H9 (cell line): ENCODE measurements around the gene NOP9. TPM values are rescaled to one million over a fixed set of nuclear protein-coding genes. Genes with fewer than 3 reads are reported as not detected.

Experiments used
- DNase-seq: peaks from one replicate; pipeline ENCODE4 v3.0.0-alpha.2; 2017
- H2AFZ ChIP-seq: one replicate; pipeline ENCODE4 v1.6.1; 2013; ENCODE audit warnings: mild to moderate bottlenecking, low read length, control low read depth, moderate library complexity
- H2AK5ac ChIP-seq: 2 replicates; pipeline ENCODE4 v1.6.1; 2013; ENCODE audit warnings: low read length, control low read depth, mixed read lengths; ENCODE audit not compliant: insufficient read length
- H2BK120ac ChIP-seq: one replicate; pipeline ENCODE4 v1.6.1; 2013; ENCODE audit warnings: low read depth, mild to moderate bottlenecking, low read length, control low read depth, inconsistent platforms; ENCODE audit not compliant: poor library complexity, severe bottlenecking
- H2BK12ac ChIP-seq: 2 replicates; pipeline ENCODE4 v1.6.1; 2013; ENCODE audit warnings: low read length, control low read depth, mixed read lengths, low read depth; ENCODE audit not compliant: insufficient read length
- H2BK15ac ChIP-seq: 2 replicates; pipeline ENCODE4 v1.6.1; 2013; ENCODE audit warnings: low read depth, low read length, control low read depth
- H2BK20ac ChIP-seq: one replicate; pipeline ENCODE4 v1.6.1; 2013; ENCODE audit warnings: low read depth, mild to moderate bottlenecking, low read length, control low read depth, inconsistent platforms; ENCODE audit not compliant: poor library complexity, severe bottlenecking
- H2BK5ac ChIP-seq: 2 replicates; pipeline ENCODE4 v1.6.1; 2013; ENCODE audit warnings: low read length, control low read depth, mixed read lengths; ENCODE audit not compliant: insufficient read length
- H3K14ac ChIP-seq: 2 replicates; pipeline ENCODE4 v1.6.1; 2013; ENCODE audit warnings: low read length, control low read depth; ENCODE audit not compliant: insufficient read depth
- H3K18ac ChIP-seq: 2 replicates; pipeline ENCODE4 v1.6.1; 2013; ENCODE audit warnings: low read depth, mild to moderate bottlenecking, mixed read lengths, low read length, control low read depth; ENCODE audit not compliant: insufficient read length
- H3K23ac ChIP-seq: 2 replicates; pipeline ENCODE4 v1.6.1; 2013; ENCODE audit warnings: low read length, control low read depth, mixed read lengths, low read depth; ENCODE audit not compliant: insufficient read length
- H3K23me2 ChIP-seq: 2 replicates; pipeline ENCODE4 v1.6.1; 2013; ENCODE audit warnings: low read depth, mild to moderate bottlenecking, mixed read lengths, low read length, control low read depth; ENCODE audit not compliant: insufficient read length, poor library complexity, severe bottlenecking
- H3K27ac ChIP-seq: 2 replicates; pipeline ENCODE4 v1.5.1; 2013; ENCODE audit warnings: low read length, control low read depth, mixed read lengths, low read depth; ENCODE audit not compliant: insufficient read length
- H3K27me3 ChIP-seq: 2 replicates; pipeline ENCODE4 v1.6.1; 2013; ENCODE audit warnings: low read length, control low read depth, inconsistent platforms; ENCODE audit not compliant: insufficient read depth
- H3K4ac ChIP-seq: 2 replicates; pipeline ENCODE4 v1.6.1; 2013; ENCODE audit warnings: low read depth, mild to moderate bottlenecking, control low read depth, inconsistent platforms, low read length, moderate library complexity
- H3K4me1 ChIP-seq: 2 replicates; pipeline ENCODE4 v1.6.1; 2013; ENCODE audit warnings: low read length, control low read depth, inconsistent platforms; ENCODE audit not compliant: insufficient read depth
- H3K4me2 ChIP-seq: 2 replicates; pipeline ENCODE4 v1.6.1; 2013; ENCODE audit warnings: low read length, control low read depth, mixed read lengths; ENCODE audit not compliant: insufficient read length, insufficient read depth
- H3K56ac ChIP-seq: 2 replicates; pipeline ENCODE4 v1.6.1; 2013; ENCODE audit warnings: low read depth, mild to moderate bottlenecking, mixed read lengths, low read length, control low read depth; ENCODE audit not compliant: insufficient read length
- H3K79me1 ChIP-seq: 2 replicates; pipeline ENCODE4 v1.6.1; 2013; ENCODE audit warnings: low read depth, mild to moderate bottlenecking, moderate library complexity, low read length, control low read depth, inconsistent platforms; ENCODE audit not compliant: insufficient read depth, poor library complexity, severe bottlenecking
- H3K79me2 ChIP-seq: 2 replicates; pipeline ENCODE4 v1.6.1; 2013; ENCODE audit warnings: low read length, control low read depth, inconsistent platforms; ENCODE audit not compliant: insufficient read depth
- H3K9ac ChIP-seq: 2 replicates; pipeline ENCODE4 v1.6.1; 2013; ENCODE audit warnings: low read length, control low read depth, mixed read lengths; ENCODE audit not compliant: insufficient read length; ENCODE audit errors: extremely low read depth
- H3K9me3 ChIP-seq: one replicate; pipeline ENCODE4 v1.6.1; 2013; ENCODE audit warnings: low read depth, low read length, inconsistent platforms; ENCODE audit not compliant: control insufficient read depth
- H3T11ph ChIP-seq: one replicate; pipeline ENCODE4 v1.6.1; 2013; ENCODE audit warnings: mild to moderate bottlenecking, low read length, control low read depth, inconsistent platforms
- H4K20me1 ChIP-seq: one replicate; pipeline ENCODE4 v1.6.1; 2013; ENCODE audit not compliant: control insufficient read depth, insufficient read length, insufficient read depth
- H4K5ac ChIP-seq: 2 replicates; pipeline ENCODE4 v1.6.1; 2013; ENCODE audit warnings: low read depth, mild to moderate bottlenecking, mixed read lengths, low read length, control low read depth; ENCODE audit not compliant: insufficient read length
- H4K8ac ChIP-seq: replicated peaks from 2 replicates; pipeline ENCODE4 v1.6.1; 2013; ENCODE audit warnings: low read length, control low read depth, mixed read lengths, low read depth; ENCODE audit not compliant: insufficient read length
- H4K91ac ChIP-seq: 2 replicates; pipeline ENCODE4 v1.6.1; 2013; ENCODE audit warnings: low read depth, mild to moderate bottlenecking, moderate library complexity, mixed read lengths, low read length, control low read depth; ENCODE audit not compliant: insufficient read length
- H3K27ac Mint-ChIP-seq, 3 experiments: 2 replicates in 2 of 3; 3 replicates in 1 of 3; pipeline ENCODE4 v1.8.0; 2020 to 2021; ENCODE audit warnings: mixed read lengths in 3 of 3, mild to moderate bottlenecking in 1 of 3, moderate library complexity in 1 of 3
- H3K27me3 Mint-ChIP-seq: 2 replicates; pipeline ENCODE4 v1.8.0; 2021; ENCODE audit warnings: low read depth, mild to moderate bottlenecking, moderate library complexity, mixed read lengths
- H3K36me3 Mint-ChIP-seq, 3 experiments: 2 replicates in 2 of 3; 3 replicates in 1 of 3; pipeline ENCODE4 v1.8.0; 2020 to 2021; ENCODE audit warnings: low read depth in 3 of 3, mixed read lengths in 3 of 3; ENCODE audit not compliant: insufficient read depth in 1 of 3
- H3K4me1 Mint-ChIP-seq, 2 experiments: 2 replicates each; pipeline ENCODE4 v1.8.0; 2020; ENCODE audit warnings: mixed read lengths in 2 of 2
- H3K4me3 Mint-ChIP-seq, 2 experiments: 2 replicates in 1 of 2; 3 replicates in 1 of 2; pipeline ENCODE4 v1.8.0; 2020 to 2021; ENCODE audit warnings: mild to moderate bottlenecking in 2 of 2, mixed read lengths in 2 of 2, moderate library complexity in 1 of 2
- H3K9me3 Mint-ChIP-seq, 2 experiments: 2 replicates in 1 of 2; 3 replicates in 1 of 2; pipeline ENCODE4 v1.8.0; 2020; ENCODE audit warnings: mild to moderate bottlenecking in 2 of 2, mixed read lengths in 2 of 2, moderate library complexity in 1 of 2
- CTCF ChIP-seq: fragments of 200-600 bp; sonication (generic); conservative IDR thresholded peaks from 3 replicates; pipeline ENCODE4 v1.8.0; 2021; ENCODE audit warnings: antibody characterized with exemption, mild to moderate bottlenecking
- WGBS: extraction: QIAGEN DNeasy Blood & Tissue Kit; methylation state at CpG from one replicate; pipeline ENCODE4 v1.1.7; 2013; ENCODE audit warnings: missing lambda C conversion rate, low lambda C conversion rate, mixed read lengths; ENCODE audit not compliant: insufficient read length; ENCODE audit errors: extremely low coverage; 5-methylcytosine and 5-hydroxymethylcytosine counted together
- total RNA-seq: library from RNA; stranded (reverse); gene quantifications from 2 replicates; pipeline ENCODE4 v1.2.1, GENCODE V29; 2021

Gene NOP9
- total RNA-seq, 1 experiment from 2014 or later = 34.7 TPM

DNA sequence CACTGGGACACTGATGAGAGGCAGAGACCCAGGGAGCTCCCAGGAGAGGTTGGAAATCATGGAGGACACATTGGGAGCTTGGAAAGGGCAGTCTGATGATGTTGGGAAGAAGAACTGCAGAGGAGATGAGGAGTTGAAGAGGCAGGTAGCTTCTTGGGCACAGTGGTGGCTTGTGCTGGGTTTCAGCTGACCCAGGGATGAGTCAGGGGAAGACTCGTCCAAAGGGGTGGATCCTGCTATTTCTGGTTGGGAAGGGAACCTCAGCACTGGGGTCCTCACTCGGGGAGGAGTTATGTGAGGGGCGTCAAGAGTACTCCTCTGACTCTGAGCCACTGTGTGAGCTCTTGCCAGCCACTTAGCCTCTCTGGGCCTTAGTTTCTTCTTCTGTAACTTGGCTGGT is 23.7 kb downstream of the NOP9 start:
- H3K27me3 Mint-ChIP-seq = peaks cover 61% of the 10 kb centered on the region
- TF ChIP-seq CTCF = no peak
- no peaks in the 10 kb centered on the region for H3K36me3 Mint-ChIP-seq
- Histone ChIP-seq H2AK5ac (no peak overlapping the region), H3T11ph (no peak overlapping the region), H3K9me3 (no peaks in the 10 kb centered on the region), H2BK12ac (no peak overlapping the region), H4K5ac (no peak overlapping the region), H4K91ac (no peak overlapping the region), H2BK5ac (no peak overlapping the region), H3K4me1 (no peaks in the 10 kb centered on the region), H3K4me2 (no peak overlapping the region), H3K18ac (no peak overlapping the region), H3K27me3 (peaks cover 2% of the 10 kb centered on the region; the same call in 1 of the 2 replicates), H3K27ac (no peak overlapping the region), H3K4ac (no peak overlapping the region), H2BK20ac (no peak overlapping the region), H2AFZ (no peak overlapping the region), H3K9ac (no peak overlapping the region), H2BK120ac (no peak overlapping the region), H3K79me2 (no peaks in the 10 kb centered on the region), H4K20me1 (no peaks in the 10 kb centered on the region), H3K56ac (no peak overlapping the region), H4K8ac (no peak overlapping the region), H2BK15ac (no peak overlapping the region), H3K14ac (no peak overlapping the region), H3K23ac (no peak overlapping the region), H3K23me2 (no peaks in the 10 kb centered on the region), H3K79me1 (no peaks in the 10 kb centered on the region)
- no peak overlapping the region for H3K4me3 Mint-ChIP-seq
- no peak for DNase-seq
- no peaks in the 10 kb centered on the region for H3K4me1 Mint-ChIP-seq
- H3K27ac Mint-ChIP-seq = no peak overlapping the region
- WGBS = no CpG with 5 or more reads among the region's 3 CpGs
- no peaks in the 10 kb centered on the region; a peak in 2 of 5 replicates for H3K9me3 Mint-ChIP-seq
